ENCODE data around the gene DYNLT4.

GRCh38 chr1:44757420-44757819 lies 49.7 kb downstream of the DYNLT4 start:
- no peak for TF ChIP-seq POLR2AphosphoS5 (IDR thresholded peaks at IDR 0.05)
- no peak for TF ChIP-seq CTCF (IDR thresholded peaks at IDR 0.05)
- no peak for TF ChIP-seq POLR2A (IDR thresholded peaks at IDR 0.05)
